DOHH2 (cell line): ENCODE measurements around the gene HECTD1.

Experiments used
- CTCF ChIP-seq: fragments of 200-600 bp; sonication (generic); IDR thresholded peaks from one replicate; pipeline ENCODE4 v1.5.1; 2014; ENCODE audit warnings: antibody characterized with exemption, mild to moderate bottlenecking, low read depth, low read length; ENCODE audit not compliant: poor library complexity, severe bottlenecking
- EZH2phosphoT487 ChIP-seq: fragments of 200-600 bp; sonication (generic); IDR thresholded peaks from 2 replicates; pipeline ENCODE4 v1.6.1; 2017; ENCODE audit warnings: borderline replicate concordance, mild to moderate bottlenecking, antibody characterized with exemption, low read length, moderate library complexity, mixed read lengths

GRCh38 chr14:31172084-31172483 is 35.5 kb downstream of the HECTD1 start:
- no peak for TF ChIP-seq CTCF
- no peak for TF ChIP-seq EZH2phosphoT487
